Calu3 (cell line): ENCODE measurements around the gene LLGL1. TPM values are rescaled to one million over a fixed set of nuclear protein-coding genes. Genes with fewer than 3 reads are reported as not detected.

Experiments
- BruUV-seq: library from RNA; stranded (reverse); fragments of 400-500 nt; replicated peaks from 2 replicates; lab custom pipeline; 2021; lab: Mats Ljungman, UMichigan
- CTCF ChIA-PET: fragments of 300-600 bp; sonication (Branson Sonifier 250); formaldehyde crosslinking; loops from one replicate; lab custom pipeline; 2022; ENCODE audit warnings: antibody characterized with exemption; lab: Charles Lee
- DNase-seq: peaks from one replicate; pipeline ENCODE4 v3.0.0; 2022
- H3K27ac Mint-ChIP-seq: one replicate; pipeline ENCODE4 v1.8.0; 2022; ENCODE audit warnings: mixed read lengths; ENCODE audit not compliant: unreplicated experiment
- H3K27me3 Mint-ChIP-seq: one replicate; pipeline ENCODE4 v1.8.0; 2022; ENCODE audit warnings: mixed read lengths; ENCODE audit not compliant: unreplicated experiment
- H3K36me3 Mint-ChIP-seq: one replicate; pipeline ENCODE4 v1.8.0; 2022; ENCODE audit warnings: mild to moderate bottlenecking, moderate library complexity, mixed read lengths; ENCODE audit not compliant: insufficient read depth, unreplicated experiment
- H3K4me1 Mint-ChIP-seq: one replicate; pipeline ENCODE4 v1.8.0; 2022; ENCODE audit warnings: mild to moderate bottlenecking, low read depth, mixed read lengths; ENCODE audit not compliant: unreplicated experiment
- H3K4me3 Mint-ChIP-seq: one replicate; pipeline ENCODE4 v1.8.0; 2022; ENCODE audit warnings: mild to moderate bottlenecking, low read depth, moderate library complexity, mixed read lengths; ENCODE audit not compliant: unreplicated experiment
- H3K9me3 Mint-ChIP-seq: one replicate; pipeline ENCODE4 v1.8.0; 2022; ENCODE audit warnings: low read depth, mixed read lengths; ENCODE audit not compliant: unreplicated experiment
- CTCF ChIP-seq: fragments of 200-600 bp; IDR thresholded peaks from one replicate; pipeline ENCODE4 v1.8.0; 2022; ENCODE audit warnings: antibody characterized with exemption; ENCODE audit not compliant: unreplicated experiment
- intact Hi-C: fragments of 100-400 bp; cut with micrococcal nuclease; formaldehyde crosslinking; loops from one replicate; pipeline ENCODE4 v1.10.0; 2022; ENCODE audit not compliant: unreplicated experiment
- total RNA-seq: library from RNA; stranded (reverse); gene quantifications from 2 replicates; pipeline ENCODE4 v1.2.3, GENCODE V29; 2022

LLGL1 gene
- total RNA-seq, 1 experiment from 2014 or later: 10.0 TPM

GRCh38 chr17:18267927-18268711 lies 42.7 kb downstream of the LLGL1 start:
- Mint-ChIP-seq H3K27me3 (no peaks in the 10 kb centered on the region), H3K4me1 (no peaks in the 10 kb centered on the region), H3K36me3 (peaks cover 25% of the 10 kb centered on the region), H3K9me3 (no peaks in the 10 kb centered on the region), H3K27ac (no peak overlapping the region), H3K4me3 (no peak overlapping the region)
- TF ChIP-seq CTCF: no peak
- intact Hi-C loops: no loop called here
- CTCF ChIA-PET: interaction anchor here (0.6 kb wide), 1 partner anchor 1144 kb away, joined by 3 read pairs; no protein-coding TSS in a partner anchor
- no TSS peak for BruUV-seq
- no peak for DNase-seq

DNA sequence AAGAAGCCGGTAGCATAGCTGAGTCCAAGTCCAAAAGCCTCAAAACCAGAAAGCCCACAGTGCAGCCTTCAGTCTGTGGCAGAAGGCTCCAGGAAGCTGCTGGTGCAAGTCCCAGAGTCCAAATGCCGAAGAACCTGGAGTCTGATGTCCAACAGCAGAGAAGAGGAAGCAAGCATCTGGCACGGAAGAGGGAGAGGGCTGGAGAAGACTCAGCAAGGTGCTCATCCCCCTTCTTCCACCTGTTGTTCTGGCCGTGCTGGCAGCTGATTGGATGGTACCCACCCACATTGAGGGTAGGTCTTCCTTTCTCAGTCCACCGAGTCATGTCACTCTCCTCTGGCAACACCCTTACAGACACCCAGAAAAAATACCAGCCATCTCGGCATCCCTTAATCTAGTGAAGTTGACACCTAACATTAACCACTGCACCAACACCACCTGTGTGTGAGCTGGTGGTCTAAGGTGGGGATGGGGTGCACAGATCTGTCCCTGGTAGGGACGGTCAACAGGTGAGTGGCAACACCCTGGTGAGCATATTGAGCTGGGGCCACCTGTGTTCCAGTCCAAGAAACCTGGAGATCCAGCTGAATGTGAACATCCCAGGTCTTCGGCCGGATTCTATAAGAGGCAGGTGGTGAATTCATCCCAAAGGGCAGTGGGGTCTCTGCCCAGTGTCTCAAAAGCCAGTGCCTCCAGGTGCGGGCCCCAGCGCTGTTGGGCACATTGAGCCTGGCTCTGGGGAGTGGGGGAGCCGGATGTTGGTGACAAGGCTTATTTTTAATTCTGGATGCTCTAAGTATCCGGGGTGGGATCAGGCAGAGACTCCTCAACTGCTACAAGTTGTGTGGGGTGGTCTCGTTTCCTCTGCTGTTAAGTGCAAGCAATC lies 44.9 kb downstream of the LLGL1 start:
- H3K9me3 Mint-ChIP-seq: no peaks in the 10 kb centered on the region
- BruUV-seq: no TSS peak
- H3K4me1 Mint-ChIP-seq: no peaks in the 10 kb centered on the region
- no peak for TF ChIP-seq CTCF
- no peak overlapping the region for H3K27ac Mint-ChIP-seq
- DNase-seq: no peak
- no peaks in the 10 kb centered on the region for H3K27me3 Mint-ChIP-seq
- intact Hi-C loops: no loop called here
- H3K4me3 Mint-ChIP-seq: no peak overlapping the region
- peaks cover 23% of the 10 kb centered on the region for H3K36me3 Mint-ChIP-seq
- CTCF ChIA-PET: interaction anchor here (0.6 kb wide), 1 partner anchor 8 kb away, joined by 7 read pairs; no protein-coding TSS in a partner anchor

DNA sequence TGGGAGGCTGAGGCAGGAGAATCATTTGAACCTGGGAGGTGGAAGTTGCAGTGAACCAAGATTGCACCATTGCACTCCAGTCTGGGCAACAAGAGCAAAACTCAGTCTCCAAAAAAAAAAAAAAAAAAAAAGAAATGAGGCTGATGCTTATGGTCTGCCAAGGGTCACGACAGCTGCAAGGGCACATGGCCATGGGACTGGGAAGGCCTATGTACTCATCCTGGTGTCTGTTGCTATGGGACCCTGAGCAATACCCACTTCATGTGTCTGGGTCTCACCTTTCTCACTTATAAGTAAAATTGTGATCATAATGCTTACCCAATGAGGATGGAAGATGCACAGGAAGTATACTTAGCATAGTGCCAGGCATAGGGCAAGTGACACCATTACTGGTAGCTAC lies 51.6 kb downstream of the LLGL1 start:
- H3K9me3 Mint-ChIP-seq: no peaks in the 10 kb centered on the region
- no TSS peak for BruUV-seq
- no peak for TF ChIP-seq CTCF
- no peak for DNase-seq
- intact Hi-C loops: no loop called here
- peaks cover 29% of the 10 kb centered on the region for H3K36me3 Mint-ChIP-seq
- no peak overlapping the region for H3K27ac Mint-ChIP-seq
- H3K27me3 Mint-ChIP-seq: no peaks in the 10 kb centered on the region
- H3K4me1 Mint-ChIP-seq: no peaks in the 10 kb centered on the region
- CTCF ChIA-PET: no interaction called here
- H3K4me3 Mint-ChIP-seq: no peak overlapping the region

GRCh38 chr17:18278867-18279266 lies 53.4 kb downstream of the LLGL1 start:
- H3K27me3 Mint-ChIP-seq: no peaks in the 10 kb centered on the region
- intact Hi-C loops: no loop called here
- H3K4me1 Mint-ChIP-seq: no peaks in the 10 kb centered on the region
- CTCF ChIA-PET: no interaction called here
- no peak for DNase-seq
- no peak overlapping the region for H3K27ac Mint-ChIP-seq
- H3K9me3 Mint-ChIP-seq: no peaks in the 10 kb centered on the region
- no peak for TF ChIP-seq CTCF
- no peak overlapping the region for H3K4me3 Mint-ChIP-seq
- BruUV-seq: no TSS peak
- H3K36me3 Mint-ChIP-seq: peaks cover 38% of the 10 kb centered on the region
